ENCODE data around the gene ADD1. TPM values are rescaled to one million over a fixed set of nuclear protein-coding genes. Genes with fewer than 3 reads are reported as not detected.

The ADD1 gene
- total RNA-seq, 4 donors from 2014 or later, result 253 to 402 (median 311) TPM

DNA sequence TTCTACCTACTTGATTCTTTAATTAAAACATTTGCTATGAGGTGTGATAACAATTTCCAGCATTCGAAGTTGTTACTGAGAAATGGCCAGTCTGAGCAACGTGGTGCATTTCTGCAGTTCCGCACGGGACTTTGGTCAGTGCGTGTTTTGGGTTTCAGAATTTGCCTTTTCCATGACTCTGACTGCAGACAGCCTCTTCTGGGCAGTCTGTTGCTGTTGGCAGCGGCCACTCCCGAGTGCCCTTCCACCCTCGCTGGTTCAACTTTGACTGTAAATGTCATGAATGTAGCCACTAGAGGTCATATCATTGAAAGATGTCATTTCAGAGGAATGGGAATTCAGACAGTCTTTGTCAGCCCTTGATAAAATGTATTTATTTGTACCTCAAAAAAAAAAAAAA is 65.9 kb downstream of the ADD1 start:
- H3K27me3 ChIP-seq, result no peaks in the 10 kb centered on the region
- no peak for DNase-seq (ENCODE audit: extremely low spot score)
- TF ChIP-seq POLR2AphosphoS5 (IDR thresholded peaks at IDR 0.05), result no peak
- TF ChIP-seq, protein P1, sequence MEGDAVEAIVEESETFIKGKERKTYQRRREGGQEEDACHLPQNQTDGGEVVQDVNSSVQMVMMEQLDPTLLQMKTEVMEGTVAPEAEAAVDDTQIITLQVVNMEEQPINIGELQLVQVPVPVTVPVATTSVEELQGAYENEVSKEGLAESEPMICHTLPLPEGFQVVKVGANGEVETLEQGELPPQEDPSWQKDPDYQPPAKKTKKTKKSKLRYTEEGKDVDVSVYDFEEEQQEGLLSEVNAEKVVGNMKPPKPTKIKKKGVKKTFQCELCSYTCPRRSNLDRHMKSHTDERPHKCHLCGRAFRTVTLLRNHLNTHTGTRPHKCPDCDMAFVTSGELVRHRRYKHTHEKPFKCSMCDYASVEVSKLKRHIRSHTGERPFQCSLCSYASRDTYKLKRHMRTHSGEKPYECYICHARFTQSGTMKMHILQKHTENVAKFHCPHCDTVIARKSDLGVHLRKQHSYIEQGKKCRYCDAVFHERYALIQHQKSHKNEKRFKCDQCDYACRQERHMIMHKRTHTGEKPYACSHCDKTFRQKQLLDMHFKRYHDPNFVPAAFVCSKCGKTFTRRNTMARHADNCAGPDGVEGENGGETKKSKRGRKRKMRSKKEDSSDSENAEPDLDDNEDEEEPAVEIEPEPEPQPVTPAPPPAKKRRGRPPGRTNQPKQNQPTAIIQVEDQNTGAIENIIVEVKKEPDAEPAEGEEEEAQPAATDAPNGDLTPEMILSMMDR (IDR thresholded peaks at IDR 0.05), result no peak
- no peak for TF ChIP-seq EP300 (IDR thresholded peaks at IDR 0.05)
- TF ChIP-seq POLR2A (IDR thresholded peaks at IDR 0.05; ENCODE audit: low read depth), result no peak
- intact Hi-C loops (cut with DNase I), result no loop called here
- H3K4me3 ChIP-seq, result no peak overlapping the region
- no peaks in the 10 kb centered on the region for H3K4me1 ChIP-seq
- 78% methylated on average over 8 of the region's 8 CpGs for WGBS
- H3K27ac ChIP-seq (replicated peaks in 1 of 4), result no peak overlapping the region
- H3K36me3 ChIP-seq, result peaks cover 82 to 100% (median 99%) of the 10 kb centered on the region in 4 donors
- no peaks in the 10 kb centered on the region for H3K9me3 ChIP-seq

DNA sequence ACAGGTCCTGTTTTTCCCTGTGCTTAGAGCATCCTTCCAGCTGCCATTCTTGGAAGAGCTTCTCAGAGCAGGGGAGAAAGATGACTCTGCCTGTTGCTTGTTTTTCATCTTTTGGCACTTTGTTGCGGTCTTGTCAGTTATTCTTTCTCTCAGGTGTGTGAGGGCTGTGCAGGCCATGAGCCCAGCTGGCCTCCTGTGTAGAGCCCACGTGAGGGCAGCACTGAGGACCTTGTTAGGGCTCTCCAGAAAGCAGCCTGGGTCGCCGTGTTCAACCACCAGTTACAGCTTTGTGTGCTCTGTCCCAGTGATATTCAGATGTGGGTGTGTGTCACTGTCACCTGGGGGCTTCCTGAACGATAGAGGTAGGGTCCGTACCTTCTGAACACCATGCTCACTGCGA is 66.8 kb downstream of the ADD1 start:
- Histone ChIP-seq H3K36me3 (peaks cover 82 to 100% (median 99%) of the 10 kb centered on the region in 4 donors), H3K27me3 (no peaks in the 10 kb centered on the region), H3K4me1 (no peaks in the 10 kb centered on the region), H3K27ac (replicated peaks in 1 of 4) (no peak overlapping the region), H3K9me3 (no peaks in the 10 kb centered on the region), H3K4me3 (no peak overlapping the region)
- intact Hi-C loops (cut with DNase I), result no loop called here
- no peak for TF ChIP-seq POLR2A (IDR thresholded peaks at IDR 0.05; ENCODE audit: low read depth)
- TF ChIP-seq, protein P1 (IDR thresholded peaks at IDR 0.05), result no peak
- TF ChIP-seq EP300 (IDR thresholded peaks at IDR 0.05), result no peak
- no peak for TF ChIP-seq POLR2AphosphoS5 (IDR thresholded peaks at IDR 0.05)
- 86% methylated on average over 7 of the region's 7 CpGs for WGBS
- no peak for DNase-seq (ENCODE audit: extremely low spot score)

DNA sequence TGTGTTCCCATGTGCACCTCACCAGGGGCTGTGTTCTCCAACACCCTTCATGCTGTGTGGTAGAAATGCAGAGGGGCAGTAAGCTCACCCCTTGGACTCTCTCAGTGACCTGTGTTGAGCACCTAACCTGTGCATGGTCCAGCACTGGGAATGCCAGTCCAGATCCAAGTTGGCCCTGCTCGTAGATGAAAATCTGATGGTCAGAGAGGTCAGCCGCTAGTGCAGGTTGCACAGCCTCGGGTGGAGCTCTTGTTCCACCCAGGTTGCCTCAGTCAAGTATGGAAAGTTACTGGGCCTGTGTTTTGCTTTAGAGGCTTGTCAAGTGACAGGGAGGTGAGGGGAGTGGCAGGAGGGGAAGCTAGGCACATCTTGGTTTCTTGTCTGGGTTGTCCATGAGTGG is 68.2 kb downstream of the ADD1 start:
- WGBS, result 87% methylated on average over 3 of the region's 3 CpGs
- Histone ChIP-seq H3K27me3 (no peaks in the 10 kb centered on the region), H3K4me3 (no peak overlapping the region), H3K4me1 (no peaks in the 10 kb centered on the region), H3K36me3 (peaks cover 84 to 100% (median 99%) of the 10 kb centered on the region in 4 donors), H3K27ac (replicated peaks in 1 of 4) (no peak overlapping the region), H3K9me3 (no peaks in the 10 kb centered on the region)
- intact Hi-C loops (cut with DNase I), result no loop called here
- no peak for TF ChIP-seq POLR2AphosphoS5 (IDR thresholded peaks at IDR 0.05)
- TF ChIP-seq, protein P1 (IDR thresholded peaks at IDR 0.05), result no peak
- no peak for TF ChIP-seq EP300 (IDR thresholded peaks at IDR 0.05)
- no peak for TF ChIP-seq POLR2A (IDR thresholded peaks at IDR 0.05; ENCODE audit: low read depth)
- DNase-seq (ENCODE audit: extremely low spot score), result no peak

DNA sequence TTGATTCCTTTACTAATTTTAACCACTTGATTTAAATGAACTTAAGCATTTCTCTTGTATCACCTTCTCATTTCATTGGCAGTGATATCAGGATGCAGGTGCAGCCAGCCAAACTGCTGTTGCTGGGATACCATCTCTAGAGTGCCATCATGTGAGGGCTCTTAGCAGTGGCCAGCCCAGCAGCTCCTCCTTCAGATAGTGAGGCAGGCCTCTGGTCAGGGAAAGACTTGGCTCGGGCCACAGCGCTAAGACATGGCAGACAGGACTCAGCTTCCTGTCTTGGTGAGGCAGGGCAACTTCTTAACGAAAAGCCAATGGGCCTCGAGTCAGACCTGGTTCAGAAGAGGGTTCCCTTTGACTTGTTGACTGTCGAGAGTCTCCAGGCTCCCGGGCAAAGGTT is 69.5 kb downstream of the ADD1 start:
- Histone ChIP-seq H3K36me3 (peaks cover 74 to 98% (median 92%) of the 10 kb centered on the region in 4 donors), H3K4me1 (no peaks in the 10 kb centered on the region), H3K27ac (replicated peaks in 1 of 4) (no peak overlapping the region), H3K9me3 (no peaks in the 10 kb centered on the region), H3K4me3 (no peak overlapping the region), H3K27me3 (no peaks in the 10 kb centered on the region)
- intact Hi-C loops (cut with DNase I), result no loop called here
- no peak for TF ChIP-seq EP300 (IDR thresholded peaks at IDR 0.05)
- WGBS, result no CpG with 5 or more reads among the region's 6 CpGs
- DNase-seq (ENCODE audit: extremely low spot score), result no peak

DNA sequence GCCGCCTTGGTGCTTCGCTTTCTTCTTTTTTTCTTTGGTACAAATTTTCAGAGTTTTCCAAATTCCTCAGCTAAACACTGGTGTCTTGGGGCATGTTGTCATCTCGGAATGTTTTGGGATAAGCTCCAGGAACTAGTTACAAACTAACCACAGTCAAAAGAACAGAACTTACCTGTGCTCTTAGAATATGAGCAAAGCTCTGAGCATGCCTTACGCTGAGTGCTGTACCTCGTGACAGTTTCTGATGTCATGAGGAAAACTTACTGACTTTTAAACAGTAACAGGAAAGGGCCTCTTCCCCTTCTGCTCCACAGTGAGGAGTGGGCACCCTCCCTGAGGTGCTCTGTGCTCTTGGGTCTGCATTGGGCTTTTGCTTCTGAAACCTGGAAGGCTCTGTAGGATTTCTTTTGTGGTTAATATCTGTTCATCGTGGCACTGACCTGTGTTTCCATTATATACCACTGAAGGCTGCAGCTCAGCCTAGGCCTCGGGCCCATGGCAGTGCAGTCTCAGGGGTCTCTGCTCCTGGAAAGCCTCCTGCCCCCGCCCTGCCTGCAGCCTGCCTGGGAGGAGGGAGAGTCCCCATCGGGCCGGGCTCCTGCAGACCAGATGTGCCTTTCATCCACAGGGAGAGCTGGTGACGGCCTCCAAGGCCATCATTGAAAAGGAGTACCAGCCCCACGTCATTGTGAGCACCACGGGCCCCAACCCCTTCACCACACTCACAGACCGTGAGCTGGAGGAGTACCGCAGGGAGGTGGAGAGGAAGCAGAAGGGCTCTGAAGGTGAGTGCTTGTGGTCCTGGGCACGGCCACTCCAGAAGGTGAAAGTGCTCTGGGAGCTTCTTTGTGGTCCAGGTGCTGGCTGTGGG is 70.8 kb downstream of the ADD1 start:
- intact Hi-C loops (cut with DNase I), result no loop called here
- H3K36me3 ChIP-seq, result peaks cover 64 to 95% (median 79%) of the 10 kb centered on the region in 4 donors
- 76% methylated on average over 9 of the region's 16 CpGs for WGBS

More for the DNA sequence above, 70.8 kb downstream of the ADD1 start:
- no peaks in the 10 kb centered on the region for H3K4me1 ChIP-seq
- H3K27me3 ChIP-seq, result no peaks in the 10 kb centered on the region
- TF ChIP-seq, protein P1 (IDR thresholded peaks at IDR 0.05), result no peak
- no peak for TF ChIP-seq POLR2AphosphoS5 (IDR thresholded peaks at IDR 0.05)
- no peak for TF ChIP-seq EP300 (IDR thresholded peaks at IDR 0.05)
- no peak for TF ChIP-seq POLR2A (IDR thresholded peaks at IDR 0.05; ENCODE audit: low read depth)
- no peaks in the 10 kb centered on the region for H3K9me3 ChIP-seq
- H3K27ac ChIP-seq (replicated peaks in 1 of 4), result no peak overlapping the region
- H3K4me3 ChIP-seq, result no peak overlapping the region
- no peak for DNase-seq (ENCODE audit: extremely low spot score)
